Activated B cell treated with CpG ODN at 0.5 μM for 24 hours (primary cell): ENCODE measurements around the gene C9orf43. TPM values are rescaled to one million over a fixed set of nuclear protein-coding genes. Genes with fewer than 3 reads are reported as not detected.

Source experiments
- ATAC-seq: fragments of 200-7000 bp; cut with Tn5 transposase; one replicate; pipeline ENCODE4 v1.10.0; 2021; ENCODE audit warnings: low read depth, mild to moderate bottlenecking, moderate library complexity
- CTCF ChIA-PET: fragments of 350-600 bp; sonication (Branson Sonifier 250); formaldehyde crosslinking; loops from one replicate; lab custom pipeline; 2021; ENCODE audit warnings: antibody characterized with exemption; lab: Charles Lee
- POLR2A ChIA-PET: fragments of 350-600 bp; sonication (Branson Sonifier 250); formaldehyde crosslinking; loops from one replicate; lab custom pipeline; 2021; ENCODE audit warnings: antibody characterized with exemption; lab: Charles Lee
- DNase-seq: peaks from one replicate; pipeline ENCODE4 v3.0.0; 2022
- H3K27ac Mint-ChIP-seq: one replicate; pipeline ENCODE4 v1.8.0; 2020; ENCODE audit warnings: mixed read lengths
- H3K27me3 Mint-ChIP-seq: one replicate; pipeline ENCODE4 v1.8.0; 2021; ENCODE audit warnings: mixed read lengths
- H3K36me3 Mint-ChIP-seq: one replicate; pipeline ENCODE4 v1.8.0; 2021; ENCODE audit warnings: low read depth, mixed read lengths
- H3K4me1 Mint-ChIP-seq: one replicate; pipeline ENCODE4 v1.8.0; 2021; ENCODE audit warnings: mixed read lengths
- H3K4me3 Mint-ChIP-seq: one replicate; pipeline ENCODE4 v1.8.0; 2020; ENCODE audit warnings: mild to moderate bottlenecking, mixed read lengths
- H3K9me3 Mint-ChIP-seq: one replicate; pipeline ENCODE4 v1.8.0; 2020; ENCODE audit warnings: mixed read lengths
- intact Hi-C: fragments of 100-400 bp; cut with micrococcal nuclease; formaldehyde crosslinking; loops from one replicate; pipeline ENCODE4 v1.15.1; 2024
- total RNA-seq: library from RNA; stranded (reverse); gene quantifications from 2 replicates; pipeline ENCODE4 v1.2.3, GENCODE V29; 2022
- TF ChIP-seq, protein P1 (sequence below): fragments of 200-600 bp; IDR thresholded peaks from one replicate; pipeline ENCODE4 v1.8.0; 2022; ENCODE audit warnings: antibody characterized with exemption, mild to moderate bottlenecking

C9orf43 gene
- total RNA-seq, 1 donor from 2014 or later, result 1.2 TPM

DNA sequence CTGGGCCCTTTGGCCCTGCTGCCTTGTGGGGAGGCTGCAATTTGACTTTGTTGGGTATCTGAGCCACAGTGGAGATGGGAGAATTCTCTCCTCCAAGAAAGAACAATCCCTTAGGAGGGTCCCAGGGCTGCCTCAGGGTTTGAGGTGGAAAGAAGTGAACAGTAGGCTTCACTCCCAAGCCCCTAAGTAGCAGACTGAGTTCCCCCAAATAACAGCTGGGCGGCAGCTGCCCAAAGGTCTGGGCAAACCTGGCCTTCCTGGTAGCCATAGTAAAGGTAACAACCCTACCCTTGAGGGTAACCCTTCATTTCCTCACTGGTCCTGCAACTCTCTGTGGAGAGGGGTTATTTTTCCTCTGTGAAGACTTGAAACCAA, 53.7 kb downstream of the C9orf43 start:
- Mint-ChIP-seq H3K27ac (no peak overlapping the region), H3K9me3 (peaks cover 10% of the 10 kb centered on the region), H3K4me3 (no peak overlapping the region), H3K36me3 (no peaks in the 10 kb centered on the region), H3K4me1 (no peaks in the 10 kb centered on the region), H3K27me3 (no peaks in the 10 kb centered on the region)
- intact Hi-C loops, result no loop called here
- ChIA-PET POLR2A (no interaction called here), CTCF (no interaction called here)
- DNase-seq, result no peak
- TF ChIP-seq, protein P1, sequence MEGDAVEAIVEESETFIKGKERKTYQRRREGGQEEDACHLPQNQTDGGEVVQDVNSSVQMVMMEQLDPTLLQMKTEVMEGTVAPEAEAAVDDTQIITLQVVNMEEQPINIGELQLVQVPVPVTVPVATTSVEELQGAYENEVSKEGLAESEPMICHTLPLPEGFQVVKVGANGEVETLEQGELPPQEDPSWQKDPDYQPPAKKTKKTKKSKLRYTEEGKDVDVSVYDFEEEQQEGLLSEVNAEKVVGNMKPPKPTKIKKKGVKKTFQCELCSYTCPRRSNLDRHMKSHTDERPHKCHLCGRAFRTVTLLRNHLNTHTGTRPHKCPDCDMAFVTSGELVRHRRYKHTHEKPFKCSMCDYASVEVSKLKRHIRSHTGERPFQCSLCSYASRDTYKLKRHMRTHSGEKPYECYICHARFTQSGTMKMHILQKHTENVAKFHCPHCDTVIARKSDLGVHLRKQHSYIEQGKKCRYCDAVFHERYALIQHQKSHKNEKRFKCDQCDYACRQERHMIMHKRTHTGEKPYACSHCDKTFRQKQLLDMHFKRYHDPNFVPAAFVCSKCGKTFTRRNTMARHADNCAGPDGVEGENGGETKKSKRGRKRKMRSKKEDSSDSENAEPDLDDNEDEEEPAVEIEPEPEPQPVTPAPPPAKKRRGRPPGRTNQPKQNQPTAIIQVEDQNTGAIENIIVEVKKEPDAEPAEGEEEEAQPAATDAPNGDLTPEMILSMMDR, result no peak
- ATAC-seq, result no peak

DNA sequence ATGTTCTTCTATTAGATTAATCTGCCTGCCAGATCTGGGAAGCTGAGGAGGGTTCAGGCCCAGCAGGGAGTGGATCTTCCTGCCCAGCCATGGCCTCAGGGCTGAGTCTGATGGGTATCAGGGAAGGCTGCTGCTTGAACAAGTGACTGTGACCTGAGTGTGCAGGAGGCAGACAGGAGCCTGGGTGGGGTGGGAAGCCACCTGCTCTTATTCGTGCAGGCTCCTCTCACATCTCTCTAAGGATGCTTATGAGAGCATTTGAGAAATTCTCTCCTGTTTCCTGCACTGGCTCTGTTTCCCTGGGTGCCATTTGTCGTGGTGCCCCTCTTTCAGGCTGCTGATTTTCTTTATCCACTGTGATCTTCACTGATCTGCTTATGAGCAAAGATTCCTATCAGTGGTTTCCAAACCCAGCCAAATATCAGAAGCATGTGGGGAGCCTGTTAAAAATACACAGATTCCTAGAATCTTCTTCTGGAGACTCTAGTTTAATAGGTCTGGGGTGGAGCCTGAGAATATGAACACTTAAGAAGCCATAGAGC, 55.1 kb downstream of the C9orf43 start:
- POLR2A ChIA-PET, result no interaction called here

DNA sequence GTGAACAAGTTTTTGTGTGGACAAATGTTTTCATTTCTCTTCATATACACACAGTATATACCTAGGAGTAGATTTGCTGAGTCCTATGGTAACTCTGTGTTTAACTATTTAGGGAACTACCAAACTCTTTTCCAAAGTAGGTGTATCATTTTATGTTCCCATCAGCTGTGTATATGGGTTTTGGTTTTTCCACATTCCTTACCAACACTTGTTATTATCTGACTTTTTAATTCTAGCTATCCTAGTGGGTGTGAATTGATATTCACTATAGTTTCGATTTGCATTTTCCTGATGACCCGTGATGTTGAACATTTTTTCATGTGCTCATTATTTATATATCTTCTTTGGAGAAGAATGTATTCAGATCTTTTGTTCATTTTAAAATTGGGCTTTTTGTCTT, 56.6 kb downstream of the C9orf43 start:
- Mint-ChIP-seq H3K36me3 (no peaks in the 10 kb centered on the region), H3K4me3 (no peak overlapping the region), H3K9me3 (peaks cover 10% of the 10 kb centered on the region), H3K27ac (no peak overlapping the region), H3K4me1 (no peaks in the 10 kb centered on the region), H3K27me3 (no peaks in the 10 kb centered on the region)
- no peak for ATAC-seq
- TF ChIP-seq, protein P1, result no peak
- CTCF ChIA-PET, result no interaction called here
- POLR2A ChIA-PET, result no interaction called here
- no peak for DNase-seq
- intact Hi-C loops, result loop anchor here (5.0 kb wide), 1 partner anchor 50 kb away; no protein-coding TSS in a partner anchor

More for the DNA sequence above, 55.1 kb downstream of the C9orf43 start:
- Mint-ChIP-seq H3K9me3 (peaks cover 10% of the 10 kb centered on the region), H3K36me3 (no peaks in the 10 kb centered on the region), H3K27ac (no peak overlapping the region), H3K4me1 (no peaks in the 10 kb centered on the region), H3K4me3 (no peak overlapping the region), H3K27me3 (no peaks in the 10 kb centered on the region)
- TF ChIP-seq, protein P1, result no peak
- CTCF ChIA-PET, result no interaction called here
- no peak for ATAC-seq
- intact Hi-C loops, result loop anchor here (5.0 kb wide), 1 partner anchor 52 kb away; no protein-coding TSS in a partner anchor
- DNase-seq, result no peak

DNA sequence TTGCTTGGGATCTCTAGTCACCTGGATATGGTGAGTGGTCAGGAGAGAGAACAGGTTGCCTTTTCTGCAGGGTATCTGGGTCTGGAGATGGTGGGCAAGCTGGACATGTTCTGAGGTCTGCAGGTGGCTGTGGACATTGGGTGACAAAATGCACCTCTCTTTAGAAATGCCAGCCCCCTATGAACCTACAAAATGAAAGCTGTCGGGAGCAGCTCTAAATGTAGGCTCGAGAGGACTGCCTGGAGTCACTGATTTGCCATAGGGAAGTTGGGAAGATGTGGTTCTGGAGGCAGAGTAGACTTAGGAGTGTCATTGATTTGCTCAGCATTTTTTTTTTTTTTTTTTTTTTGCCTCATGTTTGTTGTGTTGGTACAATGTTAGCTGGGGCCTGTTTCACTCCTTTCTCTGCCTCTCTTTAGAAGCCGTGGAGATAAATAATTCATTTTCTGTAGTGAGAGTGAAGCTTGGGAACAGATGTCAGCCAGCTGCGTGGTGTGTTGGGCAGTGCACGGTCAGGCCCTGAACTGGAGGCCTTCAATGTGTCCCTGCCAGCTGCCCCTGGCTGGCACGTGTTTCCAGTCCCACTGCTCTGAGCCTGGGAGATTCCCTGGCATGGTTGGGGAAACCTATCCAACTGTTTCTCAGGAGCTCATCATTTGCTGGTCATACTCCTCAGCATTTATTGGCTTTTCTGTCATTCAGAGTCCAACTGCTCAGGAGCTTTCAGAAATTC, 58.3 kb downstream of the C9orf43 start:
- ATAC-seq, result no peak
- no peak overlapping the region for H3K4me3 Mint-ChIP-seq
- no peak for DNase-seq
- H3K36me3 Mint-ChIP-seq, result no peaks in the 10 kb centered on the region
- no peaks in the 10 kb centered on the region for H3K27me3 Mint-ChIP-seq
- H3K9me3 Mint-ChIP-seq, result peaks cover 10% of the 10 kb centered on the region
- intact Hi-C loops, result loop anchor here (5.0 kb wide), 1 partner anchor 48 kb away; no protein-coding TSS in a partner anchor
- H3K27ac Mint-ChIP-seq, result no peak overlapping the region
- TF ChIP-seq, protein P1, result no peak
- no peaks in the 10 kb centered on the region for H3K4me1 Mint-ChIP-seq
- ChIA-PET CTCF (interaction anchor here (0.6 kb wide), 1 partner anchor 22 kb away, joined by 3 read pairs; no protein-coding TSS in a partner anchor), POLR2A (interaction anchor here (0.7 kb wide), 1 partner anchor 193 kb away, joined by 11 read pairs; the partner anchor contains the start of genes CDC26 and PRPF4)

DNA sequence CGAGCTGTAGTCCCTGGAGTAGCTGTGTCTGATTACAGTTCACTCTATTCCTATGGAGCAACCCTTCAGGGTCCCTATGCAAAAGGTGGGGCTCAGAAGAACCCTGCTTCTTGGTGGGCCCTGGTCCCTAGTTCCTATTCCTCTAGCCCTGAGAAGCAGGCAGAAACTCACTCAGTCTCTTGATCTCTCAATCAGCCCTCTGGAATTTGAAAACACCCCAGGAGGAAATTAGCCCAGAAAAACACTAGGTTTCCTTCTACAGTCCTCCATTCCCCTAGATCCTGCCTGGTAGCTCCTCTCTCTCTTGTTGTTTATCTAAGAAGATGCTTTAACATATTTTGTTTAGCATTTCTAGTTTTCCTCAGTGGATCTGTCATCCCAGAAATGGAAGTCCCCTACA, 60.6 kb downstream of the C9orf43 start:
- CTCF ChIA-PET, result no interaction called here
- peaks cover 10% of the 10 kb centered on the region for H3K9me3 Mint-ChIP-seq
- no peaks in the 10 kb centered on the region for H3K4me1 Mint-ChIP-seq
- intact Hi-C loops, result no loop called here
- no peak for ATAC-seq
- POLR2A ChIA-PET, result no interaction called here
- no peaks in the 10 kb centered on the region for H3K27me3 Mint-ChIP-seq
- DNase-seq, result no peak
- TF ChIP-seq, protein P1, result no peak
- H3K27ac Mint-ChIP-seq, result no peak overlapping the region
- H3K36me3 Mint-ChIP-seq, result no peaks in the 10 kb centered on the region
- no peak overlapping the region for H3K4me3 Mint-ChIP-seq
